ENCODE data around the gene SMAD9.

SMAD9 gene

DNA sequence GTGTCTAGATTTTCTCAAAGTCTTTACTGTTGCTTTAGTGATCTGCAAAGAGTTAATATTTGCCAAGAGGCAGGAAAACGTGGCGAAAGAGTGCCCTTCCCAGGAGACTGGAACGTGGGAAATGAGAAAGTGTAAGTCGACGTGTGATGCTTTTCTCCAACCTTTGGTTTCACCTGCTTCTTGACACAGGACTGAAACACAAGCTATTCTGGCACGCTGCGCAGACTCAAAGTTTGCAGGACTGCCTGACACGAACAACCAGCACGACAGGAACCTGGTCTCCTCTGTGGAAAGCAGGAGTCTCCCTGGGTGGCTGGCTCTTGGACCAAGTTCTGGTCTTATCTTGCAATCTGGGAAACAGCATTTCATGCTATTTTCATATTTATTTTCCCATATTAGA is 72.4 kb downstream of the SMAD9 start:
- no peak overlapping the region for H3K9ac ChIP-seq (ENCODE audit: low read length)
- no peaks in the 10 kb centered on the region for H4K20me1 ChIP-seq (ENCODE audit: insufficient read depth, low read length)
- no peak overlapping the region for H3K27ac ChIP-seq (ENCODE audit: low read length)
- no peak overlapping the region for H3K4me2 ChIP-seq (ENCODE audit: low read depth, low read length)
- TF ChIP-seq EZH2phosphoT487 (IDR thresholded peaks at IDR 0.05; ENCODE audit: low read length): no peak
- TF ChIP-seq, protein P1, sequence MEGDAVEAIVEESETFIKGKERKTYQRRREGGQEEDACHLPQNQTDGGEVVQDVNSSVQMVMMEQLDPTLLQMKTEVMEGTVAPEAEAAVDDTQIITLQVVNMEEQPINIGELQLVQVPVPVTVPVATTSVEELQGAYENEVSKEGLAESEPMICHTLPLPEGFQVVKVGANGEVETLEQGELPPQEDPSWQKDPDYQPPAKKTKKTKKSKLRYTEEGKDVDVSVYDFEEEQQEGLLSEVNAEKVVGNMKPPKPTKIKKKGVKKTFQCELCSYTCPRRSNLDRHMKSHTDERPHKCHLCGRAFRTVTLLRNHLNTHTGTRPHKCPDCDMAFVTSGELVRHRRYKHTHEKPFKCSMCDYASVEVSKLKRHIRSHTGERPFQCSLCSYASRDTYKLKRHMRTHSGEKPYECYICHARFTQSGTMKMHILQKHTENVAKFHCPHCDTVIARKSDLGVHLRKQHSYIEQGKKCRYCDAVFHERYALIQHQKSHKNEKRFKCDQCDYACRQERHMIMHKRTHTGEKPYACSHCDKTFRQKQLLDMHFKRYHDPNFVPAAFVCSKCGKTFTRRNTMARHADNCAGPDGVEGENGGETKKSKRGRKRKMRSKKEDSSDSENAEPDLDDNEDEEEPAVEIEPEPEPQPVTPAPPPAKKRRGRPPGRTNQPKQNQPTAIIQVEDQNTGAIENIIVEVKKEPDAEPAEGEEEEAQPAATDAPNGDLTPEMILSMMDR (IDR thresholded peaks at IDR 0.05; ENCODE audit: low read length): no peak
- TF ChIP-seq EZH2 (optimal IDR thresholded peaks at IDR 0.05; ENCODE audit: low read depth, low read length): no peak
- no peaks in the 10 kb centered on the region for H3F3A ChIP-seq (ENCODE audit: insufficient read depth, low read length)
- no peaks in the 10 kb centered on the region for H3K9me3 ChIP-seq (replicated peaks; ENCODE audit: insufficient read depth, low read length)
- no peaks in the 10 kb centered on the region for H3K4me1 ChIP-seq (ENCODE audit: low read length)
- no peak for DNase-seq
- H3K9me2 ChIP-seq (replicated peaks; ENCODE audit: insufficient read depth, low read length): no peaks in the 10 kb centered on the region
- no peak overlapping the region for H3K4me3 ChIP-seq (ENCODE audit: low read length)
- no peaks in the 10 kb centered on the region for H3K36me3 ChIP-seq (replicated peaks; ENCODE audit: insufficient read depth, low read length)
- H3K27me3 ChIP-seq (replicated peaks; ENCODE audit: insufficient read depth, low read length): no peaks in the 10 kb centered on the region
- H2AFZ ChIP-seq (ENCODE audit: low read length): no peak overlapping the region
- no peaks in the 10 kb centered on the region for H3K79me2 ChIP-seq (ENCODE audit: low read length)

DNA sequence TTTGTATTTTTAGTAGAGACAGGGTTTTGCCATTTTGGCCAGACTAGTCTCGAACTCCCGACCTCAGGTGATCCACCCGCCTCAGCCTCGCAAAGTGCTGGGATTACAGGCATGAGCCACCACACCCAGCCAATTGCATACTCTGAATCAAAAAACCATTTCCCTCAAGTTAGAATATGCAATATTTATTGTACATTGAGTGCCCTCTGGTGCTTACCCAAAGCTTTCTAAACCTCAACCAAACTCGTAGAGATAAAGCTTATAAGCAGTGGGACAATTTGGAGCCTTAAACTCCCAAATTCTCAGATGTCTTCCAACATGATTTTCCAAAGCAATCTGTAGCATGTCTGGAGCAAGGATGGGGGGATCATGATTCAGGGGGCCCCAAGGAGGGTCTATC is 78.6 kb downstream of the SMAD9 start:
- Histone ChIP-seq H2AFZ (ENCODE audit: low read length) (no peak overlapping the region), H3K9me2 (replicated peaks; ENCODE audit: insufficient read depth, low read length) (no peaks in the 10 kb centered on the region), H3K27ac (ENCODE audit: low read length) (no peak overlapping the region), H3K4me1 (ENCODE audit: low read length) (no peaks in the 10 kb centered on the region), H3K4me3 (ENCODE audit: low read length) (no peak overlapping the region), H3K27me3 (replicated peaks; ENCODE audit: insufficient read depth, low read length) (no peaks in the 10 kb centered on the region), H3K9me3 (replicated peaks; ENCODE audit: insufficient read depth, low read length) (no peaks in the 10 kb centered on the region), H4K20me1 (ENCODE audit: insufficient read depth, low read length) (no peaks in the 10 kb centered on the region), H3K79me2 (ENCODE audit: low read length) (no peaks in the 10 kb centered on the region), H3K9ac (ENCODE audit: low read length) (no peak overlapping the region), H3K36me3 (replicated peaks; ENCODE audit: insufficient read depth, low read length) (no peaks in the 10 kb centered on the region), H3F3A (ENCODE audit: insufficient read depth, low read length) (no peaks in the 10 kb centered on the region), H3K4me2 (ENCODE audit: low read depth, low read length) (no peak overlapping the region)
- TF ChIP-seq EZH2 (optimal IDR thresholded peaks at IDR 0.05; ENCODE audit: low read depth, low read length): no peak
- TF ChIP-seq EZH2phosphoT487 (IDR thresholded peaks at IDR 0.05; ENCODE audit: low read length): no peak
- TF ChIP-seq, protein P1 (IDR thresholded peaks at IDR 0.05; ENCODE audit: low read length): no peak
- DNase-seq: no peak

DNA sequence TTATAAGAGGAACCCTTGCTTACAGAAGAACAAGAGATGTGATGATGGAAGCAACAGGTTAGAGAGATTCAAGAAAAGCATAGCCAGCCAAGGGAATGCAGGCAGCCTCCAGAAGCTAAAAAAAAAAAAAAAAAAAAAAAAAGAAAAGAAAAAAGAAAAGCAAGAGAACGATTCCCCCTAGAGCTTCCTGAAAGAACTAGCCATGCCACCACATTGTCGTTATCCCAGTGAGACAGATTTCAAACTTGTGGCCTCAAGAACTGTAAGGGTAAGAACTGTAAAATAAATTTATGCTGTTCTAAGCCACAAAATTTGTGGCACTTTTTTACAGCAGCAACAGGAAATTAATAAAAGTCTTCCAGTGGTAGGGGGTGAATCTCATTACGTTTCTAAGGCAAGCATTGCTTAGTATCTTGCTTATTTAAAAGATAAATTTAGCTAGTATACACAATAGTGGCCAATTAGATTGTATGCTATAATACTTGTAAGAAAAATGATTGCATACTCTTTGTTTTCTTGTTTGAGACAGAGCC is 79.3 kb downstream of the SMAD9 start:
- no peaks in the 10 kb centered on the region for H3F3A ChIP-seq (ENCODE audit: insufficient read depth, low read length)
- H3K27ac ChIP-seq (ENCODE audit: low read length): no peak overlapping the region
- H4K20me1 ChIP-seq (ENCODE audit: insufficient read depth, low read length): no peaks in the 10 kb centered on the region
- H3K36me3 ChIP-seq (replicated peaks; ENCODE audit: insufficient read depth, low read length): no peaks in the 10 kb centered on the region
- H3K4me3 ChIP-seq (ENCODE audit: low read length): no peak overlapping the region
- no peak overlapping the region for H3K9ac ChIP-seq (ENCODE audit: low read length)
- H3K4me1 ChIP-seq (ENCODE audit: low read length): no peaks in the 10 kb centered on the region
- no peak for TF ChIP-seq EZH2phosphoT487 (IDR thresholded peaks at IDR 0.05; ENCODE audit: low read length)
- no peak for TF ChIP-seq EZH2 (optimal IDR thresholded peaks at IDR 0.05; ENCODE audit: low read depth, low read length)
- TF ChIP-seq, protein P1 (IDR thresholded peaks at IDR 0.05; ENCODE audit: low read length): no peak
- no peaks in the 10 kb centered on the region for H3K79me2 ChIP-seq (ENCODE audit: low read length)
- no peak for DNase-seq
- no peaks in the 10 kb centered on the region for H3K9me3 ChIP-seq (replicated peaks; ENCODE audit: insufficient read depth, low read length)
- no peak overlapping the region for H3K4me2 ChIP-seq (ENCODE audit: low read depth, low read length)
- H3K27me3 ChIP-seq (replicated peaks; ENCODE audit: insufficient read depth, low read length): no peaks in the 10 kb centered on the region
- H3K9me2 ChIP-seq (replicated peaks; ENCODE audit: insufficient read depth, low read length): no peaks in the 10 kb centered on the region
- H2AFZ ChIP-seq (ENCODE audit: low read length): no peak overlapping the region
